ENCODE results near the gene TRIM54. TPM values are rescaled to one million over a fixed set of nuclear protein-coding genes. Genes with fewer than 3 reads are reported as not detected.

TRIM54 gene
- total and polyA plus RNA-seq, 9 of the 15 experiments (the other 6 are each of a cell fraction or from before 2014, with no cell fraction given) = not detected

DNA sequence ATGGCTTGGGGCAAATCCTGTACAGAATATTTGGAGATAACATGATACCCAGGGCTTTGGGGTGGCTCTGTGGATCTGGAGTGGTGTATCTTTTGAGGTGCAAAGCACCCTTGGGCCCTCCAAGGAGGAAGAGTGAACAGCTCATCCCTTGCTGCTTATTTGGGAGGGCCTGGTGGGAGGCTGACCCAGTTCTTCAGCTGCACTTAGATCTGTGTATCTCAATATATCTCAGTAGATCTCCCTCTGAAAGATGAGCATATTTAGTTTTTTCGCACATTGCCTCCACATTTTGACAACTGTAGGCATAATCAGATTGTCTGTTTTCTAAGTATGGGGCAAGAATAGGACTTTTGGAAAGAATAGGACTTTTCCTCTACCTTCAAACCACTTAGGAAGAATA is 2.8 kb downstream of the TRIM54 start:
- no peak overlapping the region for H3K4me3 ChIP-seq
- no peak for TF ChIP-seq FOS (IDR thresholded peaks at IDR 0.05; ENCODE audit: extremely low read depth, insufficient read length)
- TF ChIP-seq, protein P1, sequence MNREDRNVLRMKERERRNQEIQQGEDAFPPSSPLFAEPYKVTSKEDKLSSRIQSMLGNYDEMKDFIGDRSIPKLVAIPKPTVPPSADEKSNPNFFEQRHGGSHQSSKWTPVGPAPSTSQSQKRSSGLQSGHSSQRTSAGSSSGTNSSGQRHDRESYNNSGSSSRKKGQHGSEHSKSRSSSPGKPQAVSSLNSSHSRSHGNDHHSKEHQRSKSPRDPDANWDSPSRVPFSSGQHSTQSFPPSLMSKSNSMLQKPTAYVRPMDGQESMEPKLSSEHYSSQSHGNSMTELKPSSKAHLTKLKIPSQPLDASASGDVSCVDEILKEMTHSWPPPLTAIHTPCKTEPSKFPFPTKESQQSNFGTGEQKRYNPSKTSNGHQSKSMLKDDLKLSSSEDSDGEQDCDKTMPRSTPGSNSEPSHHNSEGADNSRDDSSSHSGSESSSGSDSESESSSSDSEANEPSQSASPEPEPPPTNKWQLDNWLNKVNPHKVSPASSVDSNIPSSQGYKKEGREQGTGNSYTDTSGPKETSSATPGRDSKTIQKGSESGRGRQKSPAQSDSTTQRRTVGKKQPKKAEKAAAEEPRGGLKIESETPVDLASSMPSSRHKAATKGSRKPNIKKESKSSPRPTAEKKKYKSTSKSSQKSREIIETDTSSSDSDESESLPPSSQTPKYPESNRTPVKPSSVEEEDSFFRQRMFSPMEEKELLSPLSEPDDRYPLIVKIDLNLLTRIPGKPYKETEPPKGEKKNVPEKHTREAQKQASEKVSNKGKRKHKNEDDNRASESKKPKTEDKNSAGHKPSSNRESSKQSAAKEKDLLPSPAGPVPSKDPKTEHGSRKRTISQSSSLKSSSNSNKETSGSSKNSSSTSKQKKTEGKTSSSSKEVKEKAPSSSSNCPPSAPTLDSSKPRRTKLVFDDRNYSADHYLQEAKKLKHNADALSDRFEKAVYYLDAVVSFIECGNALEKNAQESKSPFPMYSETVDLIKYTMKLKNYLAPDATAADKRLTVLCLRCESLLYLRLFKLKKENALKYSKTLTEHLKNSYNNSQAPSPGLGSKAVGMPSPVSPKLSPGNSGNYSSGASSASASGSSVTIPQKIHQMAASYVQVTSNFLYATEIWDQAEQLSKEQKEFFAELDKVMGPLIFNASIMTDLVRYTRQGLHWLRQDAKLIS (CRISPR knock-in tag; IDR thresholded peaks at IDR 0.05) = no peak
- TF ChIP-seq CXXC5 (CRISPR knock-in tag; IDR thresholded peaks at IDR 0.05) = no peak
- no peak for TF ChIP-seq ZNF121 (CRISPR knock-in tag; conservative IDR thresholded peaks at IDR 0.05)
- no peak for TF ChIP-seq CHD4 (IDR thresholded peaks at IDR 0.05; ENCODE audit: insufficient read depth, insufficient replicate concordance, low read depth, low read length, poor library complexity, severe bottlenecking)
- TF ChIP-seq TAF15 (IDR thresholded peaks at IDR 0.05; ENCODE audit: low read depth, low read length) = no peak
- no peak for TF ChIP-seq ZNF696 (CRISPR knock-in tag; conservative IDR thresholded peaks at IDR 0.05)
- TF ChIP-seq ZNF766 (CRISPR knock-in tag; conservative IDR thresholded peaks at IDR 0.05) = no peak
- no peak for TF ChIP-seq POLR2G (IDR thresholded peaks at IDR 0.05; ENCODE audit: low read depth, low read length)
- TF ChIP-seq ZFP30 (CRISPR knock-in tag; IDR thresholded peaks at IDR 0.05; ENCODE audit: borderline replicate concordance) = no peak
- no peak for TF ChIP-seq ZC3H11A (IDR thresholded peaks at IDR 0.05; ENCODE audit: low read depth, low read length)
- TF ChIP-seq RFX1 (IDR thresholded peaks at IDR 0.05) = no peak
- ChIA-PET CTCF (ENCODE audit: low intra/inter-chr PET ratio) (no interaction called here), POLR2A (no interaction called here)
- no peak for FAIRE-seq
- H3K9me1 ChIP-seq (ENCODE audit: control insufficient read depth, insufficient read depth, low read length) = no peaks in the 10 kb centered on the region
- H3K4me1 ChIP-seq (replicated peaks in 1 of 2; ENCODE audit: control insufficient read depth in 2 of 2, insufficient read depth in 2 of 2, low read length in 2 of 2) = peaks cover 6 to 16% of the 10 kb centered on the region in 2 experiments
- no peaks in the 10 kb centered on the region for H3K9me3 ChIP-seq (replicated peaks; ENCODE audit: control insufficient read depth, insufficient read depth, low read depth, low read length)
- H3K27ac ChIP-seq (ENCODE audit: extremely low read depth, low read depth, low read length) = no peak overlapping the region
- H3K4me2 ChIP-seq (ENCODE audit: insufficient read depth, low read length) = no peak overlapping the region
- no peak for DNase-seq (ENCODE audit: extremely low read depth in 1 of 4, low spot score in 3 of 4)
- WGBS (ENCODE audit: insufficient coverage, low coverage, missing lambda C conversion rate) = 33% methylated on average over 1 of the region's 1 CpG
- H3K9ac ChIP-seq (ENCODE audit: insufficient read depth in 1 of 2, low read depth in 2 of 2, low read length in 2 of 2) = no peak overlapping the region
- H2AFZ ChIP-seq (ENCODE audit: low read depth, low read length) = no peak overlapping the region
- intact Hi-C loops (cut with micrococcal nuclease) = loop anchor here (10.0 kb wide), 1 partner anchor 440 kb away; the partner anchor contains the start of gene DPYSL5
- H3K36me3 ChIP-seq (ENCODE audit: control insufficient read depth, insufficient read depth, low read length) = no peaks in the 10 kb centered on the region
- in situ Hi-C loops (cut with MboI) = loop anchor here (5.0 kb wide), 2 partner anchors 48 to 188 kb away; no protein-coding TSS in a partner anchor
- no peak for ATAC-seq
- H3K27me3 ChIP-seq (ENCODE audit: control insufficient read depth in 2 of 2, insufficient read depth in 2 of 2, low read length in 2 of 2) = no peaks in the 10 kb centered on the region
- H3K79me2 ChIP-seq (ENCODE audit: control insufficient read depth, insufficient read depth, low read length) = no peaks in the 10 kb centered on the region
- no peaks in the 10 kb centered on the region for H4K20me1 ChIP-seq (replicated peaks; ENCODE audit: control insufficient read depth, insufficient read depth, low read length)
- no TSS peak for BruUV-seq (replicated peaks)
